Epithelial cell of proximal tubule (primary cell): ENCODE measurements around the gene YAF2. TPM values are rescaled to one million over a fixed set of nuclear protein-coding genes. Genes with fewer than 3 reads are reported as not detected.

Experiments used
- DNase-seq: peaks from one replicate; pipeline ENCODE4 v3.0.0-alpha.2; 2011; ENCODE audit warnings: low read depth
- H3K4me3 ChIP-seq: 2 replicates; pipeline ENCODE4 v1.5.1; 2011; ENCODE audit warnings: low read depth, mild to moderate bottlenecking, low read length
- total RNA-seq: library from RNA; depleted of rRNA; stranded (reverse); fragments of >200 nt; gene quantifications from 2 replicates; pipeline ENCODE4 v1.2.3, GENCODE V29; 2015
- TF ChIP-seq, protein P1 (sequence below): conservative IDR thresholded peaks from 2 replicates; pipeline ENCODE4 v1.5.1; 2012; ENCODE audit warnings: low read depth, mild to moderate bottlenecking, low read length

YAF2 gene
- total RNA-seq, 1 donor from 2014 or later = 9.3 TPM

DNA sequence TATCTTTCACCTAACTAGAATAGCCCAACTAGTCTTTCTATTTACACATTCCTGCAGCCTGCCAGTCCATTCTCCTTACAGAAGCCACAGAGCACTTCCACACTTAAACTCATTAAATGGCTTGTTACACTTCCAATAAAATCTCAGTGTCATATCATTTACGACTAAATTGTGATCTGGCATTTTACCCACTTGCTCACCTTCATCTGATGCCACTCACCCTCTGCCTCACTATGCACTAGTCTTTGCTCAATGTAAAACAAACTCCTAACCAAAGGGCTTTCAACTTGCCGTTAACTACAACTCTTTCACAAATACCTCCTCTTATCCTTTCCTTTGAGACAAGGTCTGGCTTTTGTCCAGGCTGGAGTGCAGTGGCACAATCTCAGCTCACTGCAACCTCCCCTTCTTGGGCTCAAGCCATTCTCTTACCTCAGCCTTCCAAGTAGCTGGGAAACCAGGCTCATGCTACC is 24.1 kb downstream of the YAF2 start:
- TF ChIP-seq, protein P1, sequence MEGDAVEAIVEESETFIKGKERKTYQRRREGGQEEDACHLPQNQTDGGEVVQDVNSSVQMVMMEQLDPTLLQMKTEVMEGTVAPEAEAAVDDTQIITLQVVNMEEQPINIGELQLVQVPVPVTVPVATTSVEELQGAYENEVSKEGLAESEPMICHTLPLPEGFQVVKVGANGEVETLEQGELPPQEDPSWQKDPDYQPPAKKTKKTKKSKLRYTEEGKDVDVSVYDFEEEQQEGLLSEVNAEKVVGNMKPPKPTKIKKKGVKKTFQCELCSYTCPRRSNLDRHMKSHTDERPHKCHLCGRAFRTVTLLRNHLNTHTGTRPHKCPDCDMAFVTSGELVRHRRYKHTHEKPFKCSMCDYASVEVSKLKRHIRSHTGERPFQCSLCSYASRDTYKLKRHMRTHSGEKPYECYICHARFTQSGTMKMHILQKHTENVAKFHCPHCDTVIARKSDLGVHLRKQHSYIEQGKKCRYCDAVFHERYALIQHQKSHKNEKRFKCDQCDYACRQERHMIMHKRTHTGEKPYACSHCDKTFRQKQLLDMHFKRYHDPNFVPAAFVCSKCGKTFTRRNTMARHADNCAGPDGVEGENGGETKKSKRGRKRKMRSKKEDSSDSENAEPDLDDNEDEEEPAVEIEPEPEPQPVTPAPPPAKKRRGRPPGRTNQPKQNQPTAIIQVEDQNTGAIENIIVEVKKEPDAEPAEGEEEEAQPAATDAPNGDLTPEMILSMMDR = no peak
- no peak overlapping the region for H3K4me3 ChIP-seq
- DNase-seq = peak; percentile 71

- peak; percentile 37 for DNase-seq
- TF ChIP-seq, protein P1 = no peak
- H3K4me3 ChIP-seq = no peak overlapping the region
Observed at GRCh38 chr12:42213023-42213422, 25.0 kb downstream of the YAF2 start.

- DNase-seq = no peak
- TF ChIP-seq, protein P1 = no peak
- H3K4me3 ChIP-seq = no peak overlapping the region
Observed at GRCh38 chr12:42208574-42208973, 29.5 kb downstream of the YAF2 start.

GRCh38 chr12:42204819-42205218 is 33.2 kb downstream of the YAF2 start:
- no peak for DNase-seq
- TF ChIP-seq, protein P1 = no peak
- H3K4me3 ChIP-seq = no peak overlapping the region

- TF ChIP-seq, protein P1 = no peak
- no peak for DNase-seq
- H3K4me3 ChIP-seq = no peak overlapping the region
Observed at GRCh38 chr12:42204362-42204761, 33.7 kb downstream of the YAF2 start.

DNA sequence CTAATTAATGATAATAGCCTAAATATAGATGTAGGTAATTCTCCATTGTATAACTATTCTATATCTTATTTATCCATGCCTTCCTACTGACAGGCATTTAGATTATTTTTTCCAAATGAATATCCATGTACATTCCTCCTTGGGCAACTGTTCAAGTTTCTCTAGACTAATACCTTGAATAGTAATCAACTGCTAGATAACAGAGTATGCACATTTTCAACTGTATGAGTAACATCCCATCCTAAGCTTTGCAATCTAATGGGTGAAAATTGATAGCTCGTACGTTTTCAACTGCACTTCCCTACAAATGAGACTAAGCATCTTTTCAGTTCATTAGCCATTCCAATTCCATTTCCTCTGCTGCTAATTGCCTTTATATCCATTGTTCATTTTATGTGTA is 37.0 kb downstream of the YAF2 start:
- H3K4me3 ChIP-seq = no peak overlapping the region
- no peak for DNase-seq
- TF ChIP-seq, protein P1 = no peak

DNA sequence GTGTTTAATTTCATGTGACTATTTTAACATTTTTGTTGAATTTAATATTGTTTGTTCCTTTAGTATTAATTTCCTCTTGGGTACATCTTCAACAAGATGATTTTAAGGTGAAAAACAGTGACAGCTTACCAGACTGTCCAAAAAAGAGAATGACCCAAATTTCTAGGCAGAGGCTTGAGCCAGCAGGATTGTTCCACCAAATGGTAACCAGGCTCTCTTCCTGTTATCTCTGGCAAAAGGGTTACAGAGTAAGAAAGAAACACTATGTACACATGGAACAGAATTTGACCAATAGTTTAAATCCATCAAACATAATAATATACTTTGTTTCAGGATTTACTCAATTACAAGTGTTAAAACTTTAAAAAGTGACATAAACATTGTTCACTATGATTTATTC is 39.0 kb downstream of the YAF2 start:
- no peak overlapping the region for H3K4me3 ChIP-seq
- no peak for DNase-seq
- TF ChIP-seq, protein P1 = no peak
